NCI-H510A (cell line): ENCODE data around the gene MPIG6B.

ENCODE experiments used
- DNase-seq: peaks from one replicate; lab custom pipeline; 2025; lab: John Stamatoyannopoulos, UW

Gene MPIG6B

GRCh38 chr6:31737991-31738979 is 15.1 kb downstream of the MPIG6B start:
- peak; percentile 95 for DNase-seq

- peak; percentile 99 for DNase-seq
These were observed 16.6 kb downstream of the MPIG6B start, which contains the start of gene MSH5 for GRCh38 chr6:31739639-31740396. TSS of gene MSH5 (plus strand) at chr6:31740005. CDS start at chr6:31740467, 462 bp downstream.

GRCh38 chr6:31740397-31741223 is 17.4 kb downstream of the MPIG6B start:
- DNase-seq = no peak

- no peak for DNase-seq
These were observed 18.6 kb downstream of the MPIG6B start for GRCh38 chr6:31741815-31742214.

- DNase-seq = no peak
These were observed 19.7 kb downstream of the MPIG6B start for GRCh38 chr6:31742894-31743293.

GRCh38 chr6:31744422-31744821 is 21.2 kb downstream of the MPIG6B start:
- DNase-seq = no peak

GRCh38 chr6:31749301-31750036 is 26.3 kb downstream of the MPIG6B start:
- no peak for DNase-seq

GRCh38 chr6:31750411-31751022 is 27.3 kb downstream of the MPIG6B start:
- no peak for DNase-seq

- no peak for DNase-seq
These were observed 29.7 kb downstream of the MPIG6B start for GRCh38 chr6:31752739-31753319.

- no peak for DNase-seq
These were observed 35.1 kb downstream of the MPIG6B start for GRCh38 chr6:31758281-31758680.

GRCh38 chr6:31760790-31761189 is 37.6 kb downstream of the MPIG6B start:
- no peak for DNase-seq

GRCh38 chr6:31761343-31761742 is 38.2 kb downstream of the MPIG6B start:
- no peak for DNase-seq

- DNase-seq = no peak
These were observed 39.2 kb downstream of the MPIG6B start, which contains the start of gene SAPCD1 for GRCh38 chr6:31762356-31762755. TSS of gene SAPCD1 (plus strand) at chr6:31762656. CDS start at chr6:31763055, 399 bp downstream.

- DNase-seq = no peak
These were observed 39.9 kb downstream of the MPIG6B start for GRCh38 chr6:31762878-31763618.

GRCh38 chr6:31763619-31763940 is 40.4 kb downstream of the MPIG6B start:
- DNase-seq = no peak

- DNase-seq = no peak
These were observed 41.0 kb downstream of the MPIG6B start for GRCh38 chr6:31764198-31764597.

GRCh38 chr6:31765559-31765909 is 42.4 kb downstream of the MPIG6B start:
- no peak for DNase-seq

GRCh38 chr6:31765910-31766794 is 43.0 kb downstream of the MPIG6B start:
- peak; percentile 25 for DNase-seq
